Mucosa of stomach (tissue), 1 donor: ENCODE measurements around the gene BLNK.

ENCODE experiments used
- H3K27me3 ChIP-seq: one replicate; pipeline ENCODE4 v1.7.0; 2013; ENCODE audit warnings: mild to moderate bottlenecking, low read length; ENCODE audit not compliant: control insufficient read depth, insufficient read depth
- H3K36me3 ChIP-seq: one replicate; pipeline ENCODE4 v1.7.0; 2013; ENCODE audit warnings: low read length; ENCODE audit not compliant: control insufficient read depth, insufficient read depth
- H3K4me1 ChIP-seq: one replicate; pipeline ENCODE4 v1.7.0; 2013; ENCODE audit warnings: mild to moderate bottlenecking, low read length; ENCODE audit not compliant: control insufficient read depth, insufficient read depth
- H3K4me3 ChIP-seq: one replicate; pipeline ENCODE4 v1.7.0; 2013; ENCODE audit warnings: low read length
- H3K9ac ChIP-seq: one replicate; pipeline ENCODE4 v1.7.0; 2013; ENCODE audit warnings: mild to moderate bottlenecking, low read length, moderate library complexity
- H3K9me3 ChIP-seq: one replicate; pipeline ENCODE4 v1.7.0; 2013; ENCODE audit warnings: mild to moderate bottlenecking, low read length, moderate library complexity; ENCODE audit not compliant: control insufficient read depth
- donor health status: Pancreatic carcinoma.

Gene BLNK

GRCh38 chr10:96301616-96302015 is 30.2 kb upstream of the BLNK start:
- Histone ChIP-seq H3K9me3 (no peaks in the 10 kb centered on the region), H3K9ac (no peak overlapping the region), H3K27me3 (peaks cover 6% of the 10 kb centered on the region), H3K4me1 (no peaks in the 10 kb centered on the region), H3K36me3 (no peaks in the 10 kb centered on the region), H3K4me3 (no peak overlapping the region)

- H3K9me3 ChIP-seq: no peaks in the 10 kb centered on the region
- no peaks in the 10 kb centered on the region for H3K36me3 ChIP-seq
- H3K4me1 ChIP-seq: no peaks in the 10 kb centered on the region
- no peak overlapping the region for H3K9ac ChIP-seq
- no peak overlapping the region for H3K4me3 ChIP-seq
- peaks cover 6% of the 10 kb centered on the region for H3K27me3 ChIP-seq
These were observed 28.0 kb upstream of the BLNK start for GRCh38 chr10:96299383-96299782.

- peaks cover 6% of the 10 kb centered on the region for H3K27me3 ChIP-seq
- no peaks in the 10 kb centered on the region for H3K4me1 ChIP-seq
- H3K4me3 ChIP-seq: no peak overlapping the region
- no peak overlapping the region for H3K9ac ChIP-seq
- H3K36me3 ChIP-seq: no peaks in the 10 kb centered on the region
- H3K9me3 ChIP-seq: no peaks in the 10 kb centered on the region
These were observed 27.0 kb upstream of the BLNK start for GRCh38 chr10:96298362-96298761.

GRCh38 chr10:96297486-96297885 is 26.1 kb upstream of the BLNK start:
- no peak overlapping the region for H3K9ac ChIP-seq
- H3K27me3 ChIP-seq: peaks cover 6% of the 10 kb centered on the region
- H3K4me1 ChIP-seq: no peaks in the 10 kb centered on the region
- no peaks in the 10 kb centered on the region for H3K9me3 ChIP-seq
- no peaks in the 10 kb centered on the region for H3K36me3 ChIP-seq
- no peak overlapping the region for H3K4me3 ChIP-seq

- Histone ChIP-seq H3K9me3 (no peaks in the 10 kb centered on the region), H3K4me3 (no peak overlapping the region), H3K9ac (no peak overlapping the region), H3K36me3 (no peaks in the 10 kb centered on the region), H3K27me3 (no peaks in the 10 kb centered on the region), H3K4me1 (no peaks in the 10 kb centered on the region)
These were observed 24.1 kb upstream of the BLNK start for GRCh38 chr10:96295475-96295874.

GRCh38 chr10:96292971-96293920 is 21.9 kb upstream of the BLNK start:
- no peak overlapping the region for H3K9ac ChIP-seq
- H3K4me1 ChIP-seq: no peaks in the 10 kb centered on the region
- H3K36me3 ChIP-seq: no peaks in the 10 kb centered on the region
- H3K4me3 ChIP-seq: no peak overlapping the region
- H3K27me3 ChIP-seq: no peaks in the 10 kb centered on the region
- no peaks in the 10 kb centered on the region for H3K9me3 ChIP-seq

GRCh38 chr10:96290368-96291133 is 19.2 kb upstream of the BLNK start:
- no peaks in the 10 kb centered on the region for H3K27me3 ChIP-seq
- H3K4me1 ChIP-seq: peaks cover 6% of the 10 kb centered on the region
- H3K9me3 ChIP-seq: no peaks in the 10 kb centered on the region
- H3K36me3 ChIP-seq: no peaks in the 10 kb centered on the region
- no peak overlapping the region for H3K9ac ChIP-seq
- no peak overlapping the region for H3K4me3 ChIP-seq

GRCh38 chr10:96289218-96289910 is 18.0 kb upstream of the BLNK start:
- Histone ChIP-seq H3K4me1 (peaks cover 6% of the 10 kb centered on the region), H3K9ac (no peak overlapping the region)

GRCh38 chr10:96288151-96288621 is 16.8 kb upstream of the BLNK start:
- peaks cover 6% of the 10 kb centered on the region for H3K4me1 ChIP-seq
- no peaks in the 10 kb centered on the region for H3K27me3 ChIP-seq
- H3K36me3 ChIP-seq: no peaks in the 10 kb centered on the region
- H3K4me3 ChIP-seq: no peak overlapping the region
- no peaks in the 10 kb centered on the region for H3K9me3 ChIP-seq
- H3K9ac ChIP-seq: peak overlapping the region; percentile 18

More at GRCh38 chr10:96289218-96289910, 18.0 kb upstream of the BLNK start:
- no peaks in the 10 kb centered on the region for H3K27me3 ChIP-seq
- H3K4me3 ChIP-seq: no peak overlapping the region
- no peaks in the 10 kb centered on the region for H3K36me3 ChIP-seq
- no peaks in the 10 kb centered on the region for H3K9me3 ChIP-seq

- Histone ChIP-seq H3K9ac (peak overlapping the region; percentile 18), H3K9me3 (no peaks in the 10 kb centered on the region), H3K4me1 (peaks cover 6% of the 10 kb centered on the region), H3K27me3 (no peaks in the 10 kb centered on the region), H3K4me3 (no peak overlapping the region), H3K36me3 (no peaks in the 10 kb centered on the region)
These were observed 16.2 kb upstream of the BLNK start for GRCh38 chr10:96287392-96288105.

GRCh38 chr10:96285331-96285752 is 14.0 kb upstream of the BLNK start:
- peaks cover 6% of the 10 kb centered on the region for H3K4me1 ChIP-seq
- no peaks in the 10 kb centered on the region for H3K27me3 ChIP-seq
- H3K4me3 ChIP-seq: no peak overlapping the region
- no peaks in the 10 kb centered on the region for H3K36me3 ChIP-seq
- no peak overlapping the region for H3K9ac ChIP-seq
- no peaks in the 10 kb centered on the region for H3K9me3 ChIP-seq
